ENCODE measurements around the gene MAEA.

MAEA gene

GRCh38 chr4:1289207-1290164 lies at the start of gene MAEA:
MAEA (plus strand) TSS chr4:1289891; CDS start chr4:1289914, 23 bp downstream.
- TF ChIP-seq, protein P1, sequence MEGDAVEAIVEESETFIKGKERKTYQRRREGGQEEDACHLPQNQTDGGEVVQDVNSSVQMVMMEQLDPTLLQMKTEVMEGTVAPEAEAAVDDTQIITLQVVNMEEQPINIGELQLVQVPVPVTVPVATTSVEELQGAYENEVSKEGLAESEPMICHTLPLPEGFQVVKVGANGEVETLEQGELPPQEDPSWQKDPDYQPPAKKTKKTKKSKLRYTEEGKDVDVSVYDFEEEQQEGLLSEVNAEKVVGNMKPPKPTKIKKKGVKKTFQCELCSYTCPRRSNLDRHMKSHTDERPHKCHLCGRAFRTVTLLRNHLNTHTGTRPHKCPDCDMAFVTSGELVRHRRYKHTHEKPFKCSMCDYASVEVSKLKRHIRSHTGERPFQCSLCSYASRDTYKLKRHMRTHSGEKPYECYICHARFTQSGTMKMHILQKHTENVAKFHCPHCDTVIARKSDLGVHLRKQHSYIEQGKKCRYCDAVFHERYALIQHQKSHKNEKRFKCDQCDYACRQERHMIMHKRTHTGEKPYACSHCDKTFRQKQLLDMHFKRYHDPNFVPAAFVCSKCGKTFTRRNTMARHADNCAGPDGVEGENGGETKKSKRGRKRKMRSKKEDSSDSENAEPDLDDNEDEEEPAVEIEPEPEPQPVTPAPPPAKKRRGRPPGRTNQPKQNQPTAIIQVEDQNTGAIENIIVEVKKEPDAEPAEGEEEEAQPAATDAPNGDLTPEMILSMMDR (IDR thresholded peaks at IDR 0.05; ENCODE audit: low read depth, low read length): no peak
- H3K4me3 ChIP-seq (replicated peaks in 1 of 2; ENCODE audit: low read depth in 2 of 2, low read length in 2 of 2): peak within 1 kb of the TSS; percentile 71 to 86
- DNase-seq (ENCODE audit: low read depth in 2 of 2): peak; percentile 96 to 97

DNA sequence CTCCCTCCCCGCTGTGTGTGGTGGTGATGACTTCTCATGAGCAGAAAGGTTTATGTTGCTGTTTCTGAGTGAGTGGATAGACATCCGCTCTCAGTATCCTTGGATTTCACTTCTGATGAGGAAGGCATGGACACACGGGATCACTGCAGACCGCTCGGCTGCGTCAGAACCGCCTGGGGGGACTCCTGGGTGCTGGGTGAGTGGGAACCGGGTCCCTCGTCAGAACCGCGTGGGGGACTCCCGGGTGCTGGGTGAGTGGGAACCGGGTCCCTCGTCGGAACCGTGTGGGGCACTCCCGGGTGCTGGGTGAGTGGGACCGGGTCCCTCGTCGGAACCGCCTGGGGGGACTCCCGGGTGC lies 49.8 kb upstream of the MAEA start:
- DNase-seq (ENCODE audit: low read depth in 2 of 2): no peak
- TF ChIP-seq, protein P1 (IDR thresholded peaks at IDR 0.05; ENCODE audit: low read depth, low read length): no peak
- no peak overlapping the region for H3K4me3 ChIP-seq (replicated peaks in 1 of 2; ENCODE audit: low read depth in 2 of 2, low read length in 2 of 2)

- TF ChIP-seq, protein P1 (IDR thresholded peaks at IDR 0.05; ENCODE audit: low read depth, low read length): no peak
- no peak overlapping the region for H3K4me3 ChIP-seq (replicated peaks in 1 of 2; ENCODE audit: low read depth in 2 of 2, low read length in 2 of 2)
- no peak for DNase-seq (ENCODE audit: low read depth in 2 of 2)
Observed at GRCh38 chr4:1240721-1241465, 48.8 kb upstream of the MAEA start.

DNA sequence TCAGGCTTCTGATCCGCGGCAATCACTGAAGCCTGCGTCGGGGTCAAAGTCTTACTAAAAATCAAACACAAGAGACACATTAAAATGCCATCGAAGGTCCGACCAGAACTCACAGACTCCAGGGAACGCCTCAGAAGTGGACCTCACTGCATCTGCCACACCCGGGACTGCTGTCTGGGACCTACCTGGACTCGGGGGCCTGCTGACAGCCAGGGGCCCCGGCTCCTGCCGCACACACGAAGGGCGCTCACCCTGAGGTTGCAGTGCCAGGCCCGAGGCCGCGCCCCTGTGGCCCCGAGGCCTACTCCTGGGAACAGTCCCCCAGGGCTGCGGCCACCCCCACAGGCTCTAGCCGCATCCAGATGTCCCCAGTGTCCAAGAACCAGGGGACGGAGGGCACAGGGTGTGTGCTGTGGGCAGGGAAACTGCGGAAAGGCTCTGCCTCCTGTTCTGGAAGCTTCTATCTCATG lies 48.2 kb upstream of the MAEA start:
- no peak for DNase-seq (ENCODE audit: low read depth in 2 of 2)
- H3K4me3 ChIP-seq (replicated peaks in 1 of 2; ENCODE audit: low read depth in 2 of 2, low read length in 2 of 2): no peak overlapping the region
- TF ChIP-seq, protein P1 (IDR thresholded peaks at IDR 0.05; ENCODE audit: low read depth, low read length): no peak

GRCh38 chr4:1241936-1242505 lies 47.7 kb upstream of the MAEA start:
- TF ChIP-seq, protein P1 (IDR thresholded peaks at IDR 0.05; ENCODE audit: low read depth, low read length): no peak
- no peak overlapping the region for H3K4me3 ChIP-seq (replicated peaks in 1 of 2; ENCODE audit: low read depth in 2 of 2, low read length in 2 of 2)
- DNase-seq (ENCODE audit: low read depth in 2 of 2): no peak

DNA sequence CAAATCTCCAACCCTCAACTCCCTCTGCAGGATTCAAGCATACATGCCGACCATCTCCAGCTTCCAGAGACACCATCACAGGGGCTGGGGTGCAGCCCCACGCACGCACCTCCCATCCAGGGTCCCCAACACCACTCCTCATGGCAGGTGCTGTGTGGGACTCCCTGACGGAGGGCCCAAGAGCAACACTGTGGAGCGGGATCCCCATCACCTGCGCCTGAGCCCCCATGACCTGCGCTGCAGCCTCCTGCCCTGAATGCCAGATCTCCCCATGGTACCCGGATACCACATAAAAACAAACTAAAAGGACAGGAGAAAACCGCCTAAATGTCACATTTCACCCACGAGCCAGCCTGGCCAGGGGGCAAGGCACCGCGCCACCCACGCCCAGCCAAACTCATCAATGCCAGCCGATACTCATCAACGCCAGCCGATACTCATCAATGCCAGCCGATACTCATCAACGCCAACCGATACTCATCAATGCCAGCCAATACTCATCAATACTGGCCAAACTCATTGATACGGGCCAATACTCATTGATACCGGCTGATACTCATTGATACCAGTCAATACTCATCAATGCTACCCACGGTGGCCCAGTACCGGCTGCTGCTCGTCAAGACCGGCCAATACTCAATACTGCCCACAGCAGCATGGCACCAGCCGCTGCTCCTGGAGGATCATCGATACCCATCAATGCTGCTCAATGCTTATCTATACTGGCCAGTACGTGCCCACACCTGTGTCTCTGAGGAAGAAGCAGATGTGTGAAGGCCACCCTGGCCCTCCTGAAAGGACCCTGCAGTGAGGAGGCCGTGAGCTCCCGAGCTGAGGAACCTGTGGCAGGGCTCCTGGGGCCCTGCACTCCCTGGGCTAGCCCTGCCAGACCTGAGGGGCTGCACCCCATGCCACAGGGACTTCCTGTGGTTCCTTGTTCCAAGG lies 46.9 kb upstream of the MAEA start:
- TF ChIP-seq, protein P1 (IDR thresholded peaks at IDR 0.05; ENCODE audit: low read depth, low read length): no peak
- H3K4me3 ChIP-seq (replicated peaks in 1 of 2; ENCODE audit: low read depth in 2 of 2, low read length in 2 of 2): no peak overlapping the region
- no peak for DNase-seq (ENCODE audit: low read depth in 2 of 2)

All from cardiac fibroblast (primary cell).